Measurements from ENCODE around the gene SRPK3. TPM values are rescaled to one million over a fixed set of nuclear protein-coding genes. Genes with fewer than 3 reads are reported as not detected.

Gene SRPK3
- polyA plus RNA-seq, 3 donors: 0.01 TPM; not detected in 2

GRCh38 chrX:153779891-153780677 is 757 bp upstream of the SRPK3 start:
- Histone ChIP-seq H3K4me2 (replicated peaks; ENCODE audit: extremely low read depth, low read length, poor library complexity, severe bottlenecking) (no peak overlapping the region), H4K20me1 (ENCODE audit: insufficient read depth, low read length) (no peaks in the 10 kb centered on the region), H3K79me2 (ENCODE audit: insufficient read depth, low read length) (no peaks in the 10 kb centered on the region), H3K36me3 (replicated peaks in 1 of 2; ENCODE audit: control insufficient read depth in 1 of 2, insufficient read depth in 2 of 2, low read length in 2 of 2) (peaks cover 0 to under 1% of the 10 kb centered on the region in 2 donors), H3K9ac (ENCODE audit: insufficient read depth, low read length, poor library complexity, severe bottlenecking) (no peak overlapping the region), H2AFZ (ENCODE audit: insufficient read depth, low read depth, low read length, poor library complexity, severe bottlenecking) (no peak overlapping the region), H3K4me1 (ENCODE audit: control insufficient read depth in 1 of 2, insufficient read depth in 2 of 2, low read length in 2 of 2) (no peaks in the 10 kb centered on the region), H3K27me3 (ENCODE audit: control insufficient read depth in 2 of 2, insufficient read depth in 2 of 2, low read length in 2 of 2) (peaks cover 0 to 23% of the 10 kb centered on the region in 2 donors), H3K9me3 (replicated peaks in 1 of 2; ENCODE audit: control insufficient read depth in 1 of 2, insufficient read depth in 1 of 2, low read length in 2 of 2) (no peaks in the 10 kb centered on the region), H3K27ac (ENCODE audit: low read depth in 1 of 2, low read length in 2 of 2) (no peak overlapping the region), H3K4me3 (replicated peaks in 1 of 3; ENCODE audit: low read depth in 2 of 3, low read length in 3 of 3) (no peak overlapping the region)
- Mint-ChIP-seq H3K27ac (peak overlapping the region in 1 of 7 donors; percentile 24), H3K9me3 (peaks cover 0 to 13% (median 2%) of the 10 kb centered on the region in 7 donors), H3K27me3 (ENCODE audit: low read depth in 3 of 3) (peaks cover 15 to 28% (median 18%) of the 10 kb centered on the region in 3 donors), H3K4me1 (no peaks in the 10 kb centered on the region), H3K4me3 (peak overlapping the region in 1 of 2 donors; percentile 59), H3K36me3 (peaks cover 6% of the 10 kb centered on the region in 2 donors)
- WGBS (ENCODE audit: insufficient coverage): 78% methylated on average over 7 of the region's 18 CpGs
- no peak for TF ChIP-seq CTCF (IDR thresholded peaks at IDR 0.05)
- DNase-seq: no peak
- intact Hi-C loops (cut with micrococcal nuclease): no loop called here

GRCh38 chrX:153781428-153782047 is 697 bp downstream of the SRPK3 start:
- Histone ChIP-seq H3K27me3 (ENCODE audit: control insufficient read depth in 2 of 2, insufficient read depth in 2 of 2, low read length in 2 of 2) (peaks cover 0 to 23% of the 10 kb centered on the region in 2 donors), H3K4me2 (replicated peaks; ENCODE audit: extremely low read depth, low read length, poor library complexity, severe bottlenecking) (no peak overlapping the region), H3K9me3 (replicated peaks in 1 of 2; ENCODE audit: control insufficient read depth in 1 of 2, insufficient read depth in 1 of 2, low read length in 2 of 2) (no peaks in the 10 kb centered on the region), H3K79me2 (ENCODE audit: insufficient read depth, low read length) (no peaks in the 10 kb centered on the region), H4K20me1 (ENCODE audit: insufficient read depth, low read length) (no peaks in the 10 kb centered on the region), H2AFZ (ENCODE audit: insufficient read depth, low read depth, low read length, poor library complexity, severe bottlenecking) (no peak overlapping the region), H3K9ac (ENCODE audit: insufficient read depth, low read length, poor library complexity, severe bottlenecking) (no peak overlapping the region), H3K4me1 (ENCODE audit: control insufficient read depth in 1 of 2, insufficient read depth in 2 of 2, low read length in 2 of 2) (no peaks in the 10 kb centered on the region), H3K36me3 (replicated peaks in 1 of 2; ENCODE audit: control insufficient read depth in 1 of 2, insufficient read depth in 2 of 2, low read length in 2 of 2) (peaks cover 13 to 15% of the 10 kb centered on the region in 2 donors), H3K27ac (ENCODE audit: low read depth in 1 of 2, low read length in 2 of 2) (no peak overlapping the region), H3K4me3 (replicated peaks in 1 of 3; ENCODE audit: low read depth in 2 of 3, low read length in 3 of 3) (no peak overlapping the region)
- no peak for DNase-seq
- WGBS (ENCODE audit: insufficient coverage): 80% methylated on average over 11 of the region's 24 CpGs
- peaks cover 15 to 28% (median 18%) of the 10 kb centered on the region in 3 donors for H3K27me3 Mint-ChIP-seq (ENCODE audit: low read depth in 3 of 3)
- peaks cover 15 to 19% of the 10 kb centered on the region in 2 donors for H3K36me3 Mint-ChIP-seq
- TF ChIP-seq CTCF (IDR thresholded peaks at IDR 0.05): no peak
- no peaks in the 10 kb centered on the region for H3K4me1 Mint-ChIP-seq
- peaks cover 0 to 6% (median 0%) of the 10 kb centered on the region in 7 donors for H3K9me3 Mint-ChIP-seq
- intact Hi-C loops (cut with micrococcal nuclease): no loop called here
- no peak overlapping the region for H3K4me3 Mint-ChIP-seq
- H3K27ac Mint-ChIP-seq: peak overlapping the region in 1 of 7 donors; percentile 54

All from CD14-positive monocyte (primary cell).